Activated CD8-positive, alpha-beta memory T cell treated with anti-CD3 and anti-CD28 coated beads for 4 hours (primary cell): ENCODE measurements around the gene TMEM45B.
"Not testable (repeated sequence)": the region's sequence is repeated elsewhere in the genome, so short reads cannot be mapped to it uniquely, and the experiment has no call there.

Experiments
- DNase-seq, 2 donors: peaks; one replicate each; pipeline ENCODE4 v3.0.0-alpha.2; 2020; ENCODE audit warnings: low read depth in 2 of 2

TMEM45B gene

DNA sequence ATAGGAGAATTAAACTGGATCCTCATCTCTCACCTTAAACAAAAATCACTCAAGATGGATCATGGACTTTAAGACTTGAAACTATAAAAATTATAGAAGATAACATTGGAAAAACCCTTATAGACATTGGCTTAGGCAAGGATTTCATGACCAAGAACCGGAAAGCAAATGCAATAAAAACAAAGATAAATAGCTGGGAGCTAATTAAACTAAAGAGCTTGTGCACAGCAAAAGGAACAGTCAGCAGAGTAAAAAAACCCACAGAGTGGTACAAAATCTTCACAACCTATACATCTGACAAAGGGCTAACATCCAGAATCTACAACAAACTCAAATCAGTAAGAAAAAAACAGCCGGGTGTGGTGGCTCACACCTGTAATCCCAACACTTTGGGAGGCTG, 7.4 kb upstream of the TMEM45B start:
- DNase-seq: not testable (repeated sequence)

DNA sequence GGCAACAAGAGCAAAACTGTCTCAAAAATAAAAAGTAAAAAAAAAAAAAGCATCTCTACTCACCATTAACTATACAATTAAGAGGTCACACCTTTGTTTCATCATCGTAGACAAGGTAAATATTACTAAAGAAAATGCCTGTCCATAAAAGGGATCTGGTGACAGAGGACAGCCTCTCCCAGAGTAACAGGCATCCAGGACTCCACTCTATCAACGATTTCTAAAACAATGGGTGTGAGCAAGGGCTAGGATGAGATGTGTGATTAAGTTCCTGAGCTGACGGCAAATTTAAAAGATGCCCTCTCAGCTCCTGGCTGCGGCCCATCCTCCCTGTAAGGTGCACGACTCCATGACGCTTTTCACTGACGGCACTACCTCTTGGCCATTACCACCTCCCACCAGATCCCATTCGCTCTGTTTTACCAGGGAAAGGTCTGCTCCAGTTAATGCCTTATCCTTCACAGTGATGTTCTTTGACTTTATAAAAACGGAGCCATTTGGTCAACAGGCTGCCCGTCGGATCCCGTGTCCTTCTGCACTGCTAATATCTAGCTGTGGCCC, 2.3 kb upstream of the TMEM45B start:
- DNase-seq: no peak

DNA sequence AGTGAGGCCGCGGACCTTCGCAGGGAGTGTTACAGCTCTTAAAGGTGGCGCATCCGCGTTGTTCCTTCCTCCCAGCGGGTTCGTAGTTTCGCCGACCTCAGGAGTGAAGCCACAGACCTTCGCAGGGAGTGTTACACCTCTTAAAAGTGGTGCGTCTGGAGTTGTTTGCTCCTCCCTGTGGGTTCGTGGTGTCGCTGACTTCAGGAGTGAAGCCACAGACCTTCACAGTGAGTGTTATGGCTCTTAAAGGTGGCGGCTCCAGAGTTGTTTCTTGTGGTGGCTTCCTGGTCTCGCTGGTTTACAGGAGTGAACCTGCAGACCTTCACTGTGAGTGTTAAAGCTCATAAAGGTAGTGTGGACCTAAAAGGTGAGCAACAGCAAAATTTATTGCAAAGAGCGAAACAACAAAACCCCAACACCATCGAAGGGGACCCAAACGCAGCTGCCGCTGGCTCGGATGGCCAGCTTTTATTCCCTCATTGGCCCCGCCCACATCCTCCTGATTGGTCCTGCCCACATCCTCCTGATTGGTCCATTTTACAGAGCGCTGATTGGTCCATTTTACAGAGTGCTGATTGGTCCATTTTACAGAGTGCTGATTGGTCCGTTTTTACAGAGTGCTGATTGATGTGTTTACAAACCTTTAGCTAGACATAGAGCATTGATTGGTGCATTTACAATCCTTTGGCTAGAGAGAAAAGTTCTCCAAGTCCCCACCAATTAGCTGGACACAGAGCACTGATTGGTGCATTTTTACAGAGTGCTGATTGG, 1.2 kb upstream of the TMEM45B start:
- DNase-seq: peak; percentile 4 to 20

DNA sequence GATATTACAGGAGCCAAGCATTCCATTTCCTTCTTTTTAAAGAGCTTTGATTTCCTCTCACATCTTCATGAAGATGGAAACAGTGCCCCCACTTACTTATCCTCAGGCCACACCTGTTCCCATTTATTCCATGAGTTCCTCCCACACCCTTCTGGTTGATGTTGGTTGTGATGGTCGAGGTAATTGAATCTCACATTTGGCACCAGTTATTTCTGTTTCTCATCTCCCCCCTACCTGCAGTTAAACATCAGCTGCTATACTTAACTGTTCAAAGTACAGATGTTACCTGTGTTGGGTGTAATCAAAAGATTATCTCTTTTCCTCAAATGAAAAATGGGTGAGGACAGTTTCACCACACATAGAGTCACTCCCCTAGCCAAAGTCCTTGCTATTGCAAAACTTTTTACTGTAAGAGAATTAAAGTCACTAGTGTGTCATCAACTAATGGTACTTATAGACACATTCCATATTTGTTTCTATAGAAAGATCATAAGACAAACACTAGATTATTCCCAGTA, 1.9 kb downstream of the TMEM45B start:
- no peak for DNase-seq

DNA sequence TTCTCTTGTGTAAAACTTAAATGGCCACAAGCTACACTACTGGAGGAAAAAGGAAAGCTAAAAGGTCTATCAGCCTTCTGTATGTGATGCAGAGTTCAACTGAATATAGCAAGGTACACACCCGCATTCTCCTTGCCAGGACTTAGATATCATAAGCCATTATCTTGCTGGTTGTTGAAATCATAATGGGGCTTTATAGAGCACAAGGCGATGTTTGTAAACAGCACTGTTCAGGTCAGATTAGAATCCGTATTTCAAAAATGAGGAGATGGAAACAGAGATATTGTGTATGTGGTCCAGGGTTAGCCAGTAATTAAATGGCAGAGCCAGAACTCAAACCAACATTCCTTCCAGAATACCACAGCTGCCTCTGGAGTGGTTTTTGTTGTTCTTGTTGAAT, 2.6 kb downstream of the TMEM45B start:
- not testable (repeated sequence) for DNase-seq

DNA sequence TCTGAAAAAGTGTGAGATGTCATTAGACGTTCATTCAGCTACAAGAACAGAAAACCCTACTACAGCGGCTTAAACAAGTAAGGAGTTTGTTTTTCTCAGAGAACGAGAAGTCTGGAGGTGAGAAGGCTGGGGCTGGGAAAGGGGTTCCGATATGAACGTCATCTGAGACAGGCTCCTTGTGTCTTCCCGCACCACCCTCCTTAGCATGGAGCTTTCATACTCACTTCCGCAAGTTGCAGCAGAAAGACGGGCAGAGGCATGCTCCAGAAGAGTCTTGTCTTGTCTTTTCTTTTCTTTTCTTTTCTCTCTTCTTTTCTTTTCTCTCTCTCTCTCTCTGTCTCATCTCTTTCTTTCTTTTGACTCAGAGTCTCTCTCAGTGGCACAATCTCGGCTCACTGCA, 3.6 kb downstream of the TMEM45B start:
- DNase-seq: no peak

DNA sequence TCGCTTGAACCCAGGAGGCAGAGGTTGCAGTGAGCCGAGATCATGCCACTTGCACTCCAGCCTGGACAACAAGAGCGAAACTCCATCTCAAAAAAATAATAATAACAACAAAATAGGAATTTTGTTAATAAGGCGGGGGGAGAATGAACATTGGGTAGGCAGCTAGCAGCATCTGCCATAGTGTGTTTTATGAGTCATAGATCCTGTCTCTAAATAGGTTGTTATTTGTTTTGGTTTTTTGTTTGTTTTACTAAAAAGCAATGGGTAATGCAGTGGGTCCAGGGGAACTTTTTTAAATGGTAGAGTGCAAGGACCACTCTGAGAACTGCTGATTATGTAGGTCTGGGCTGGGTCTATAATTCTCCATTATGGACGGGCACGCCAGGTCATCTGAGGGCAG, 4.6 kb downstream of the TMEM45B start:
- DNase-seq: not testable (repeated sequence)

DNA sequence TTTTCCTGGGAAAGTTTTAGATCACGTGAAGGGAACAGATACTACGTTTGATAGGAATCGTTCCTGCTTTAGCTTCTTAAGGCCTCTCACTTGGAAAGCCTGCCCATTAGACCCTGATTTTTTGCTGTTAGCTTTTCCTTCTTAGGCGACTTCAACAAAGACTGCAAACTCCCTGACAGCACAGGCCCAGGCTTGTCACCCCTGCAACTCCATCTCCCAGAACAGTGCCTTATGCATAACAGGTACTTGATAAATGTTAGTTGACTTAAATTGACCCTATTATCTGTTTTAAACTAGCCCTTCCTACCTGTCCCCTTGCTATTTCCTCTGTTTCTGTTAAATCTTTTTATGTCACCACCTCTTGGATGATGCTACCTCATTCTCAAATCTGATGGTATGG, 7.6 kb downstream of the TMEM45B start:
- DNase-seq: not testable (repeated sequence)

DNA sequence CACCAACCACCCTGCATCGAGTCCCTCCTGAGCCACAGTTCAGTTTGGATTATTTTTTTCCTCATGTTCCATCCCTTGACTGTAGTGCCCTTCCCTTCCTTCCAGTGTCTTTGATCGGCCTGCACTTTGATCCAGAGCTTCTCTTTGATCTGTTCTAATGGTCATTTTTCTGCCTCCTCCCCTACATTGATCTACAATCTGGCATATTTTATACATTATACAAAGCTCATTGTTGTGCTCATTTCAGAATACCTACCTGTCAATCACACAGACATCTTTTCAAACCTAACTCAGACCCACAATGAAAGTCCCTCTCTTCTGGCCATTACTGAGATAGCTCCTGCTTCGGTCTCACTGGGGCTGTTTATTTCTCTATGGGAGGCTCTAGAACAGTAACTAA, 8.2 kb downstream of the TMEM45B start:
- DNase-seq: not testable (repeated sequence)

DNA sequence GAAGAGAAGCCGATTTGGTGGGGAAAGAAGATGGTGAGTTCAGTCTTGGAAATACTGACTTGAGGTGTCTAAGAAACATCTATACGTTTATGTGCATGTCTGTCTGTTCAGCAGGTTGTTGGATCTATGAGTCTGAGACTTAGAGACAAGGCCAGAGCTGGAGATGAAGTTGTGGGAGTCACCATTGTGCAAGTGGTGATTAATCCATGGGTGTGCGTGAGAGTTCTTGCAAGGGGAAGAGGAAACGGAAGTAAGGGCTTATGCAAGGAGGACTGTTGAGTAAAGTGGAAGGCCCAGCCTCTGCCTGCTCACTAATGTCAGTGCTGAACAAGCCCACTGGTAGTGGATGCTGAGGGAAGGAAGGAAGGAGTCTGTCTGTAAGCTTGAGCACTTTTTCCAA, 9.7 kb downstream of the TMEM45B start:
- no peak for DNase-seq

DNA sequence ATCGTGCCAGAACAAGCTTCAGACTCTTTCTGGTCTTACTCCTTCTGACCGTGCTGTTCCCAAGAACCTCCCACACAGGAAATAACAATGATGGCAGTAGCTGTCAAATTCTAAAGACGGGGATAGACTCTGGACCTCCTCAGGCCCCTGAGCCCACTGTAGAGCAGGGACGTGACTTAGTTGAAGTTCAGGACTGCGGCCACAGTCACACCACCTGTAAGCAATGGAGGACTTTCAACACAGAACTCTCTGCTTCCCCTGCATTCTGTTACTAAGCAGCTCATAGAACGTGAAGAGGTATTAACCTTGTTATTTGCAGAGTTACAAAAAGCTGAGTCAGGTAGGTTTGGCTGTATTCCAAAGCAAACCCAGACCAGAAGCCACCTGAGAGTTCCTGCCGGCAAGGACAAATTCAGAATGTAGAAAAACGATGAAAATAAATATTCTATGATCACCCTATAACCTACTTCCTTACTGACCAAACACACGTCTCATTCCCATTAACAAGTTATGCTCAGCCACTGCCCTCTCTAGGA, 12.7 kb downstream of the TMEM45B start:
- DNase-seq: no peak

DNA sequence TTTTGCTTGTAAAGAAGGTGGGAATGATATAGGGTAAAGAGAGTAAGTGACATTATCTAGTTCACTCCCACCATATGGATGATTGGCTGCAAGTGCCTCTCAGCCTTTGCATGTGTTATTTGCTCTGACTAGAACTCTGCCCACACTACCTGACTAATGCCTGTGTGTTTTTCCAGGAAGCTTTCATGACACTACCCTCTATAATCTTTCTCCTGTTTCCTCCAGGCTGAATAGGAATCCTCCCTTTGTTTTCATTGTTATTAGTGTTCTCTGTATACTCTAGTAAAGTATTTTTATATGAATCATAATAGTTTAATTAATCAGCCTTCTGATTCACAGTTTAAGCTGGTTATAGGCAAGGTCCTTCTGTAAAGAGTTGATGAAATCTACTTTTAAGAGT, 13.8 kb downstream of the TMEM45B start:
- DNase-seq: not testable (repeated sequence)

DNA sequence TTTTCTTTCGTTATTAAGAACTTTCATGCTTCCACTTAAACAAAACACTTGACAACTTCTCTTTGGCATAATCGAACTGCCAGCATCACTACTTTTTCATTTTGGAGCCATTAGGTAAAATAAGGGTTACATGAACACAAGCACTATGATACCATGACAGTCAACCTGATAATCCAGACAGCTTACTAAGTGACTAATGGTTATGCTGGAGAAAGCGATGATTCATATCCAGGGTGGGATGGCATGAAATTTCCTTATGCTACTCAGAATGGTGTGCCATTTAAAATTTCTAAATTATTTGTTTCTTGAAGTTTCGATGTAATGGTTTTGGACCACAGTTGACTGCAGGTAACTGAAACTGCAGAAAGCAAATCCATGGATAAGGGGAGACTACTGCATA, 15.6 kb downstream of the TMEM45B start:
- not testable (repeated sequence) for DNase-seq

DNA sequence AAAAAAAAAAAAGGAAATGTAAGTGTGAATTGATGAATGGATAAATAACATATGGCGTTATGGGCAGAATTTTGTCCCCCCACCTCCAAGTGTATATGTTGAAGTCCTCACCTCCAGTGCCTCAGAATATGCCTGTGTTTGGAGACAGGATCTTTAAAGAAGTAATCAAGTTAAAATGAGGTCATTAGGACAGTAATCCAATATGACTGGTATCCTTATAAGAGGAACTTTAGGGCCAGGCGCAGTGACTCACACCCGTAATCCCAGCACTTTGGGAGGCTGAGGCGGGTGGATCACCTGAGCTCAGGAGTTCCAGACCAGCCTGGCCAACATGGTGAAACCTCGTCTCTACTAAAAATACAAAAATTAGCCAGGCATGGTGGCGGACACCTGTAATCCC, 17.6 kb downstream of the TMEM45B start:
- DNase-seq: not testable (repeated sequence)

DNA sequence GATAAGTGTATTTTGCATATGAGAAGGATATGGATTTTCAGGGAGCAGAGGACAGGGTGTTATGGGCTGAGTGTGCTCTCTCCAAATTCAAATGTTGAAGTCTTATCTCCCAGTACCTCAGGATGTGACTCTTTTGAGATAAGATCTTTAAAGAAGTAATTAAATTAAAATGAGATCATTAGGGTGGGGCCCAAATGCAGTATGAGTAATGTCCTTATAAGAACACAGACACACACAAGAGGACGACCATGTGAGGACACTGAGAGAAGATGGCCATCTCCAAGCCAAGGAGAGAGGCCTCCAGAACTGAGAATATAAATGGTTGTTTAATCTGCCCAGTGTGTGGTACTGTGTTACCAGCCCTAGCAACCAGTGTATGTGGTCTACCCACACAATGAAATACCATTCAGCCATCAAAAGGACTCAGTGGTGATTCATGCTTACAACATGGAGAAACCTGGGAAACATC, 20.8 kb downstream of the TMEM45B start:
- DNase-seq: not testable (repeated sequence)

DNA sequence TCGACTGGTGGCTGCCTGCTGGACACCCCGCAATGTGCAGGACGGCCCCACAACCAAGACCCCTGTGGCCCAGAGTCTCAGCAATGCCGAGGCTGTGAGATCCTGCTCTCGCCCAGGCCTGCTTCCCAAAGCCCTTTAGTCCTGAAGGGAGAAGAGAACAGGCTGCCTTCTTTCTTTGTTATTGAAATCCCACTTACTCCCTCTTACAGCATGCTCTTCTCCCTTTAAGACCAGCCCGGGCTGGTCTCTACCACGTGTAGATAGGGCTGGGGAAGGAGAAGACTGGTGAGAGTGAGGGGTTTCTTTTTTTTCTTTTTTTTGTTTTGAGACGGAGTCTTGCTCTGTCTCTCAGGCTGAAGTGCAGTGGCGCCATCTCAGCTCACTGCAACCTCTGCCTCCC, 21.3 kb downstream of the TMEM45B start:
- DNase-seq: no peak

DNA sequence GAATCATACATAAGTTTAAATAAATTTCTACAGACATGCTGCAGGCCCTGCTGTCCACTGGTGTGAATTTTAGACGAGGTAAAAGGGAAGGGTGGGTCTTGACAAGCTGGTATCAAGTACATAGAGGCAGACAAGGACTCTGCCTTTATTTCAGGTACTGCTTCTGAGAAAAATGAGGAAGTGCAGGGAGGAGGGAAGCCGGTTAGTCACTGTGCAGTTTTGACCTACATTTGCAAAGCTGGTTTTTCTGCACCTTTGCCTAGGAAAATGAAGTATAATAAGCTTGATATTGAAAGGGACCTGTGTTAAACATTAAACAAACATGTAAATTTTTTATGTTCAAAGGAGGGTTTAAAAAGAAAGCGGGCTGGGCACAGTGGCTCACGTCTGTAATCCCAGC, 24.6 kb downstream of the TMEM45B start:
- DNase-seq: no peak

DNA sequence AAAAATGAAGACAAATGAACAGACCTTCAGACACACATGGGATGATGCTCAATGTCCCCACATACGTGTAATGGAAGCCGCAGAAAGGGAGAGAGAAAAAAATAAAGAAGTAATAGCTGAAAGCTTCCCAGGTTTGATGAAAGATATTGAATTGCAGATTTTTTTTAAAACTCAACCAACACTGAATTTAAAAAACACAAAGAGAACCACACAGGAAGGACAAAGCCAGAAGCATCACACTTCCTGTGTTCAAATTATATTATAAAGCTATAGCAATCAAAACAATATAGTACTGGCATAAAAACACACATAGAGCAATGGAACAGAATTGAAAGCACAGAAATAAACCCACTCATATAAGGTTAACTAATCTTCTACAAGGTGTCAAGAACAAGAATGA, 26.5 kb downstream of the TMEM45B start:
- DNase-seq: no peak

DNA sequence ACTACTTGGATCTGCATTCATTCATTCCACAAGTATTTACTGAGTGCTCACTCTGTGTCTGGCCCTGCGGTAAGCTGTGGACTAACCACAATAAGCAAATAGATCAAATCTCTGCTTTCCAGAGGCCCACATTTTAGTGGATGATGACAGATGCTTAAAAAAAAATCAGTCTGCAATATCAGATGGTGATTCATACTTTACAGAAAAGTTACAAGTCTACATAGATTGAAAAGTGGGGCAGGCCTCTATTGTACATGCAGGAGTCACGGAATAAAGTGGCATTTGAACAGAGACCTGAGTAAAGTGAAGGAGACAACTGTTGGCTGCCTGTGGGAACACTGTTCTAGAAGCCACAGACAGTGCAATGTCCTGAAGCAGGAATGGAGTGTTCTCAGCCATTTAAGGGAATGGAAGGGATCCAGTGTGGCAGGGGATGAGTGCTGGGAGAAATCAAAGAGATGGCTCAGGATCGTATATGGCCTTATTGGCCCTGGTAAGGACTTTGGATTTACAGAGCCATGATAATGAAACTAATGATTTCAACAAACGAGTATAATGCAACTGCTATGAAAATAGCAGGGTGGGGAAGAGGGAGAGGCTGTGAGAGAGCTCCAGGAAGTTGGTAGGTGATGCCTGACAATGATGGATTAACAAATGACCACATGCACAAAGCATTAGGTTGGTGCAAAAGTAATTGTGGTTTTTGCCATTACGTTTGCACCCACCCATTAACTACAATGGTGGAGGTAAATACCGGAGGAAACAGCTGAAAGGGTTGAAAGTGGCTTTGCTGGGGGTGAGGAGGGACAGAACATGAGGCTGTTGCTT, 31.1 kb downstream of the TMEM45B start:
- DNase-seq: no peak

DNA sequence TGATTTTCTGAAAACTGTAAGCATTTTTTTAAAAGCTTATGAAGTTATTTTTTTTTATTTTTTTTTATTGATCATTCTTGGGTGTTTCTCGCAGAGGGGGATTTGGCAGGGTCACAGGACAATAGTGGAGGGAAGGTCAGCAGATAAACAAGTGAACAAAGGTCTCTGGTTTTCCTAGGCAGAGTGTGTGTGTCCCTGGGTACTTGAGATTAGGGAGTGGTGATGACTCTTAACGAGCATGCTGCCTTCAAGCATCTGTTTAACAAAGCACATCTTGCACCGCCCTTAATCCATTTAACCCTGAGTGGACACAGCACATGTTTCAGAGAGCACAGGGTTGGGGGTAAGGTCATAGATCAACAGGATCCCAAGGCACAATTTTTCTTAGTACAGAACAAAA, 31.7 kb downstream of the TMEM45B start:
- DNase-seq: not testable (repeated sequence)

DNA sequence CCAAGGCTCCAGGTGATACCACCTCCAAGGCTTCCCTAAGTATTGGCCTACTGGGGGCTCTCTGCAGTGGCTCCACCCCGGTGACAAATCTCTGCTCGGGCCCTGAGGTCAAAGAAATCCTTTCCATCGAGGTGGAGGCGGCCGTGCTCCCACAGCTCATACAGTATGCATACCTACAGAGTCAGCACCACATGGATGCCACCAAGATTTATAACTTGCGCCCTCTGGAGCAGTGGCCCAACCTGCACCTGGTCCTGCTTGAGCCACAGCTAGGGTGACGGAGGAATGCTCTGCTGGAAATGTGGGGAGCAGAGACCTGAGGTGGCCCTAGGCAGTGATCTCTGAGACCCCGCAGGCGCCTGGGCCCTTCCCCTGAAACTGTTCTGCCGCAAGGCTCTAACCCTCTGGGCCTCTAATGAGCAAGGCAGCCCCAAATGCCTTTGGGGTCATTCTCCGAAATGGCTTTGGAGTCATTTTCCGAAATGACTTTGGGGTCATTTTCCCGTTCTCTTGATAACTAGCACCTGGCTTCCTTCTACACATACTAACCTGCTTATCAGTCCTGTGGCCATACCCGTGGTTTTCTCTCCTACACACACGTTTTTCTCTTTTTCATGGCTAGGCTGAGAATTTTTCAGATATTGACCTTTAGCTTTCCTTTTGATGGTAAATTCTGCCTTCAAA, 33.9 kb downstream of the TMEM45B start:
- DNase-seq: no peak
